Activated CD4-positive, alpha-beta T cell treated with anti-CD3 and anti-CD28 coated beads, Interleukin-2, amount 50 U/mL, for 4 hours (primary cell): ENCODE results near the gene PRSS3.
"Not testable (repeated sequence)": the region's sequence is repeated elsewhere in the genome, so short reads cannot be mapped to it uniquely, and the experiment has no call there.

ENCODE experiments used
- DNase-seq, 2 experiments: peaks; one replicate each; pipeline ENCODE4 v3.0.0-alpha.2; 2020

PRSS3 gene

GRCh38 chr9:33818847-33819500, 23.6 kb downstream of the PRSS3 start:
- DNase-seq, result no peak

DNA sequence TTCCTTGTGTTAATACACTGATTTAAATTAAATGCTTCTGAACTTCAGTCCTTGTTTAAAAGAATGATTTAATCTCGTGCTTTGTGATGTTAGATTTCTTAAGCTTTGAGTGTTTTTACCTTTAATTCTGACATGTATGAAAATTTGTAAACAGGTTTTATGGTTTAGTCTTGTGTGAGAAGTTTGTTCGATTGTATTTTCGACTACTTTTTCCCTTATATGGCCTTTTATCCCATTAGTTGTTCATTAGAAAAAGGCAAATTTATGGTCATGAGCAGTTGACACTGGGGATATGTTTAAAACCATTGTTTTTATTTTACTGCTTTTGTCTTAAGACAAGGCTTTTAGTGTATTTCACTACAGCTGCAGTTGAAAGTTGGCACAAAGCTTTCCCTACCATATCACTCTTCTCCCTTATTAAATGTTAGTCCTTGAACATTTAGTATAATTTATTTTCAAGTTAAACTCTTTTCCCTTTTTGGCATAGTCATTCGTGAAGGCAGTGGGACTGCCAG, 24.9 kb downstream of the PRSS3 start:
- DNase-seq, result no peak

GRCh38 chr9:33823801-33824200, 28.4 kb downstream of the PRSS3 start:
- no peak for DNase-seq

GRCh38 chr9:33827285-33827684, 31.9 kb downstream of the PRSS3 start:
- not testable (repeated sequence) for DNase-seq

DNA sequence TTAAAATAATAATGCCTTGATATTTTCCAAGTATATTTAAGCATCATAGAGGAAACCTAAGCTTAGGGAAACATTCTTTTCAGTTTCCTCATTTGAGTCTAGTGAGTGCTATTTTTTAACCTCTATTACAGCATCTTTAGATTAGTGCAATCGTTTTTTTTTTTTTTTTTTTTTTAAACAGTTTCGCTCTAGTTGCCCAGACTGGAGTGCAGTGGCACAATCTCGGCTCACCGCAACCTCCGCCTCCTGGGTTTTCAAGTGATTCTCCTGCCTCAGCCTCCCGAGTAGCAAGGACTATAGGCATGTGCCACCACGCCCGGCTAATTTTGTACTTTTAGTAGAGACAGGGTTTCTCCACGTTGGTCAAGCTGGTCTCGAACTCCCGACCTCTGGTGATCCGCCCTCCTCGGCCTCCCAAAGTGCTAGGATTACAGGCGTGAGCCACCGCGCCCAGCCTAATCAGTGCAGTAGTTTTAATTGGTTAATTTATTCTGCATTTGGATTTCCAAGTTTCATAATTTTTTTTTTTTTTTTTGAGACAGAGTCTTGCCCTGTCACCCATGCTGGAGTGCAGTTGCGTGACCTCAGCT, 34.4 kb downstream of the PRSS3 start:
- not testable (repeated sequence) for DNase-seq

DNA sequence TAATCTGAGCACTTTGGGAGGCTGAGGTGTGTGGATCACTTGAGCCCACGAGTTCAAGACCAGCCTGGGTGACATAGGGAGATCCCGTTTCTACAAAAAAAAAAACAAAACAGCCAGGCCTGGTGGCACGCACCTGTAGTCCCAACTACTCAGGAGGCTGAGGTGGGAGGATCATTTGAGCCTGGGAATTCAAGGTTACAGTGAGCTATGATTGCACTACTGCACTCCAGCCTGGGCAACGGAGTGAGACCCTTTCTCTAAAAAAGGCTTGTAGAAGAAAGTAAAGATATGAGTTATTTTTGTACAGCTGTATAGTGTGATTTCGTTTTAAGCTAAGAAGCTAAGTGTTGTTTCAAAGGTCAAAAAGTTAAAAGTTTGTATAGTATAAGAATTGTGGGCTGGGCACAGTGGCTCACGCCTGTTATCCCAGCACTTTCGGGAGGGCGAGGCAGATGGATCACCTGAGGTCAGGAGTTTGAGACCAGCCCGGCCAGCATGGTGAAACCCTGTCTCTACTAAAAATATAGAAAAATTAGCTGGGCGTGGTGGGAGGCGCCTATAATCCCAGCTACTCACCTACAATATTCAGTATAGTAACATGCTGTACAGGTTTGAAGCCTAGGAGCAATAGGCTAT, 40.4 kb downstream of the PRSS3 start:
- DNase-seq, result no peak

- not testable (repeated sequence) for DNase-seq
Measured at GRCh38 chr9:33836261-33836660, 40.9 kb downstream of the PRSS3 start.

- DNase-seq, result no peak
Measured at GRCh38 chr9:33837138-33837537, 41.8 kb downstream of the PRSS3 start.

DNA sequence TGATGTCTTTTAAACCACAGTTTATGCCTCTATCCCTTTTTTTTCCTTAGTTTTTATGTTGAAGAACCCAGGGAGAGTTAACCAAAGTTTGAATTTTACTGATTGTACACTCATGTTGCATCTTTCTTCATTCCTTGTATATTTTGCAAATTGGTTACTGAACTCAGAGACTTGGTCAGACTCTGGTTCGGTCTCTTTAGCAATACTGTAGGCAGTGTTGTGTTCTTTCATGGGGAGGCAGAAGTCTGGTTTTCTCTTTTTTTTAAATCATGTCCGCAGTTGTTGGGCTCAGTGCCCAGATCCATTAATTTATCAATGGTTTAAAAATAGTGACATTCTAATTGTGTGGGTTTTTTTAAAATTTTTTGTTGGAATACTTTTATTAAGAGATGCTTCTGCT, 45.0 kb downstream of the PRSS3 start:
- DNase-seq, result no peak

DNA sequence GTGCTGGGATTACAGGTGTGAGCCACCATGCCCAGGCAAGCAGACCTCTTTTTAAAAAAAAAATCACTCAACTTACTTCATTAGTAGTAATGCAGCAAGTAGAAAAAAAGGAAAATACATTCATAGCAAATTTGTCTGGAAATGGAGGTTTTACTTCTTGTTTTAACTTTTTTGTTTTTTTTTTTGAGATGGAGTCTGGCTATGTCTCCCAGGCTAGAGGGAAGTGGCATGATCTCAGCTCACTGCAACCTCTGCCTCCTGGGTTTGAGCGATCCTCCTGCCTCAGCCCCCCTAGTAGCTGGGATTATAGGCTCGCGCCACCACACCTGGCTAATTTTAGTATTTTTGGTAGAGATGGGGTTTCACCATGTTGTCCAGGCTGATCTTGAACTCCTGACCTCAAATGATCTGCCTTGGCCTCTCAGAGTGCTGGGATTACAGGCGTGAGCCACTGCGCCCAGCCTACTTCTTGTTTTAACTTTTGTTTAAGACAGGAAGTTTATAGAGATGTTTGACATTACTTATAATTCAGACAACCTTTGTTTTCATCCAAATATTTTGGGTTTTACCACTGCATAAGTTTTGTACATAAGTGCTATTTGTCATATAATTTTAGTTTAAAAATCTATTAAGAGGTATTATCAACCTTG, 48.1 kb downstream of the PRSS3 start:
- no peak for DNase-seq

DNA sequence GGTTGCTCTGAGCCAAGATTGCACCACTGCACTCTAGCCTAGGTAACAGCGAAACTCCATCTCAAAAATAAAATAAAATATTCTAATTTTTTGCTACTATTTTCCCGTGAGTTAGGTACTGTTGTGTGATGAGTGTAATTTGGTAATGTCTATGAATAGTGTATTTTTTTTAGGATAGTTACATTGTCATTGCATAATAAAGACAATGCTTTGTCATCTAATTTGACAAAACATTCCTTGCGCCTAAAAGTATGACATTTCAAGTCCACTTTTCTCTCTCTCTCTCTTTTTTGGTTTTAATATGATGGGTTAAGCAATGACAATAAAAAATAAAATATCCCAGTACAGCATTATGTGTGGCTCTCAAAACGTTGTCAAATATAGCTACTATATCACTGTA, 50.9 kb downstream of the PRSS3 start:
- DNase-seq, result no peak

- DNase-seq, result not testable (repeated sequence)
Measured at GRCh38 chr9:33847894-33848205, 52.5 kb downstream of the PRSS3 start.
